Measurements from ENCODE around the gene RAD51C.

GRCh38 chr17:58785097-58785496, 92.7 kb downstream of the RAD51C start:
- no peak for TF ChIP-seq CTCF (IDR thresholded peaks at IDR 0.05)
- TF ChIP-seq ZFX (IDR thresholded peaks at IDR 0.05; ENCODE audit: borderline replicate concordance): no peak

Measured in 22Rv1 (cell line).